GM19452 (cell line): Measurements from ENCODE around the gene SCYL3.
"Not testable (repeated sequence)": the region's sequence is repeated elsewhere in the genome, so short reads cannot be mapped to it uniquely, and the experiment has no call there.

Source experiments
- ATAC-seq: cut with Tn5 transposase; IDR thresholded peaks from one replicate; pipeline ENCODE4 v1.9.1; 2021; ENCODE audit not compliant: unreplicated experiment

The SCYL3 gene

GRCh38 chr1:169893645-169894423 lies at the start of gene SCYL3:
Gene SCYL3 (minus strand): TSS chr1:169893896. CDS start chr1:169888840, 5,056 bp downstream.
- ATAC-seq = peak; percentile 84

GRCh38 chr1:169941982-169942830 lies 48.5 kb upstream of the SCYL3 start:
- ATAC-seq = no peak

- no peak for ATAC-seq
These were observed 40.5 kb upstream of the SCYL3 start for GRCh38 chr1:169933984-169934725.

GRCh38 chr1:169931795-169932231 lies 38.1 kb upstream of the SCYL3 start:
- ATAC-seq = no peak

GRCh38 chr1:169929210-169929526 lies 35.5 kb upstream of the SCYL3 start:
- ATAC-seq = peak; percentile 5

- ATAC-seq = peak; percentile 82
These were observed 34.9 kb upstream of the SCYL3 start for GRCh38 chr1:169928438-169929209.

- ATAC-seq = no peak
These were observed 32.1 kb upstream of the SCYL3 start for GRCh38 chr1:169925505-169926482.

GRCh38 chr1:169924829-169925228 lies 31.1 kb upstream of the SCYL3 start:
- ATAC-seq = no peak

- no peak for ATAC-seq
These were observed 30.4 kb upstream of the SCYL3 start for GRCh38 chr1:169924063-169924462.

- ATAC-seq = no peak
These were observed 27.4 kb upstream of the SCYL3 start for GRCh38 chr1:169921080-169921479.

GRCh38 chr1:169918927-169919326 lies 25.2 kb upstream of the SCYL3 start:
- ATAC-seq = no peak

- not testable (repeated sequence) for ATAC-seq
These were observed 24.5 kb upstream of the SCYL3 start for GRCh38 chr1:169918220-169918619.

- ATAC-seq = no peak
These were observed 21.5 kb upstream of the SCYL3 start for GRCh38 chr1:169915150-169915549.

GRCh38 chr1:169914531-169914930 lies 20.8 kb upstream of the SCYL3 start:
- no peak for ATAC-seq

GRCh38 chr1:169909499-169909898 lies 15.8 kb upstream of the SCYL3 start:
- ATAC-seq = no peak

GRCh38 chr1:169906938-169907337 lies 13.2 kb upstream of the SCYL3 start:
- ATAC-seq = no peak

GRCh38 chr1:169904834-169905233 lies 11.1 kb upstream of the SCYL3 start:
- ATAC-seq = no peak

- ATAC-seq = no peak
These were observed 9.1 kb upstream of the SCYL3 start for GRCh38 chr1:169902751-169903150.

- ATAC-seq = no peak
These were observed 7.4 kb upstream of the SCYL3 start for GRCh38 chr1:169901115-169901514.

- no peak for ATAC-seq
These were observed 6.9 kb upstream of the SCYL3 start for GRCh38 chr1:169900571-169900970.
